IgD-negative memory B cell (primary cell): ENCODE measurements around the gene CAST. TPM values are rescaled to one million over a fixed set of nuclear protein-coding genes. Genes with fewer than 3 reads are reported as not detected.

Source experiments
- H3K27ac Mint-ChIP-seq, 3 donors: one replicate each; pipeline ENCODE4 v1.8.0; 2020 to 2022; ENCODE audit warnings: mild to moderate bottlenecking in 3 of 3, mixed read lengths in 3 of 3, moderate library complexity in 1 of 3
- H3K27me3 Mint-ChIP-seq: one replicate; pipeline ENCODE4 v1.8.0; 2021; ENCODE audit warnings: mixed read lengths
- H3K36me3 Mint-ChIP-seq: one replicate; pipeline ENCODE4 v1.8.0; 2020; ENCODE audit warnings: mild to moderate bottlenecking, mixed read lengths
- H3K4me1 Mint-ChIP-seq, 3 donors: one replicate each; pipeline ENCODE4 v1.8.0; 2020 to 2022; ENCODE audit warnings: mixed read lengths in 3 of 3, mild to moderate bottlenecking in 1 of 3
- H3K4me3 Mint-ChIP-seq, 4 donors: one replicate each; pipeline ENCODE4 v1.8.0; 2020 to 2022; ENCODE audit warnings: mild to moderate bottlenecking in 4 of 4, mixed read lengths in 4 of 4, moderate library complexity in 3 of 4
- H3K9me3 Mint-ChIP-seq, 3 donors: one replicate each; pipeline ENCODE4 v1.8.0; 2020 to 2021; ENCODE audit warnings: mixed read lengths in 3 of 3, mild to moderate bottlenecking in 1 of 3
- polyA plus RNA-seq: library from polyadenylated mRNA; unstranded; fragments of 300-500 nt; fragmentation: Illumina TruSeq; gene quantifications from one replicate; pipeline ENCODE4 v1.2.3, GENCODE V29; 2021

Gene CAST
- polyA plus RNA-seq, 1 donor from 2014 or later: 71.7 TPM

- H3K27ac Mint-ChIP-seq: peak overlapping the region in 1 of 3 donors; percentile 76
- H3K4me3 Mint-ChIP-seq: no peak overlapping the region
- H3K27me3 Mint-ChIP-seq: no peaks in the 10 kb centered on the region
- no peaks in the 10 kb centered on the region for H3K9me3 Mint-ChIP-seq
- H3K36me3 Mint-ChIP-seq: peaks cover 2% of the 10 kb centered on the region
- no peaks in the 10 kb centered on the region for H3K4me1 Mint-ChIP-seq
These were observed 85.5 kb downstream of the CAST start for GRCh38 chr5:96747720-96748119.

GRCh38 chr5:96750110-96750822, 88.1 kb downstream of the CAST start:
- Mint-ChIP-seq H3K27ac (peak overlapping the region in 1 of 3 donors; percentile 16), H3K4me3 (no peak overlapping the region), H3K4me1 (no peaks in the 10 kb centered on the region), H3K9me3 (no peaks in the 10 kb centered on the region), H3K36me3 (no peaks in the 10 kb centered on the region), H3K27me3 (no peaks in the 10 kb centered on the region)

GRCh38 chr5:96751203-96752169, 89.3 kb downstream of the CAST start:
- Mint-ChIP-seq H3K9me3 (no peaks in the 10 kb centered on the region), H3K27me3 (no peaks in the 10 kb centered on the region), H3K4me3 (peak overlapping the region in 1 of 4 donors; percentile 20), H3K27ac (peak overlapping the region in 2 of 3 donors; percentile 2 to 68), H3K36me3 (no peaks in the 10 kb centered on the region), H3K4me1 (no peaks in the 10 kb centered on the region)

- H3K36me3 Mint-ChIP-seq: no peaks in the 10 kb centered on the region
- H3K27me3 Mint-ChIP-seq: no peaks in the 10 kb centered on the region
- no peaks in the 10 kb centered on the region for H3K9me3 Mint-ChIP-seq
- H3K4me1 Mint-ChIP-seq: no peaks in the 10 kb centered on the region
- H3K27ac Mint-ChIP-seq: peak overlapping the region in 1 of 3 donors; percentile 68
- peak overlapping the region in 1 of 4 donors; percentile 20 for H3K4me3 Mint-ChIP-seq
These were observed 90.3 kb downstream of the CAST start for GRCh38 chr5:96752341-96753016.

GRCh38 chr5:96753017-96753397, 90.8 kb downstream of the CAST start:
- H3K4me3 Mint-ChIP-seq: no peak overlapping the region
- no peak overlapping the region for H3K27ac Mint-ChIP-seq
- no peaks in the 10 kb centered on the region for H3K36me3 Mint-ChIP-seq
- H3K27me3 Mint-ChIP-seq: no peaks in the 10 kb centered on the region
- no peaks in the 10 kb centered on the region for H3K9me3 Mint-ChIP-seq
- H3K4me1 Mint-ChIP-seq: no peaks in the 10 kb centered on the region

GRCh38 chr5:96753848-96754247, 91.7 kb downstream of the CAST start:
- Mint-ChIP-seq H3K4me1 (no peaks in the 10 kb centered on the region), H3K27ac (no peak overlapping the region)

GRCh38 chr5:96755851-96756250, 93.7 kb downstream of the CAST start:
- H3K4me1 Mint-ChIP-seq: no peaks in the 10 kb centered on the region
- no peak overlapping the region for H3K4me3 Mint-ChIP-seq
- H3K36me3 Mint-ChIP-seq: no peaks in the 10 kb centered on the region
- peak overlapping the region in 1 of 3 donors; percentile 5 for H3K27ac Mint-ChIP-seq
- no peaks in the 10 kb centered on the region for H3K27me3 Mint-ChIP-seq
- H3K9me3 Mint-ChIP-seq: no peaks in the 10 kb centered on the region

More at GRCh38 chr5:96753848-96754247, 91.7 kb downstream of the CAST start:
- Mint-ChIP-seq H3K9me3 (no peaks in the 10 kb centered on the region), H3K27me3 (no peaks in the 10 kb centered on the region), H3K4me3 (no peak overlapping the region), H3K36me3 (no peaks in the 10 kb centered on the region)

- Mint-ChIP-seq H3K4me3 (no peak overlapping the region), H3K4me1 (no peaks in the 10 kb centered on the region), H3K27ac (no peak overlapping the region), H3K36me3 (peaks cover 1% of the 10 kb centered on the region), H3K9me3 (no peaks in the 10 kb centered on the region), H3K27me3 (no peaks in the 10 kb centered on the region)
These were observed 94.8 kb downstream of the CAST start for GRCh38 chr5:96756985-96757384.

- H3K9me3 Mint-ChIP-seq: no peaks in the 10 kb centered on the region
- no peak overlapping the region for H3K4me3 Mint-ChIP-seq
- no peaks in the 10 kb centered on the region for H3K27me3 Mint-ChIP-seq
- no peaks in the 10 kb centered on the region for H3K4me1 Mint-ChIP-seq
- H3K27ac Mint-ChIP-seq: peak overlapping the region in 2 of 3 donors; percentile 39 to 52
- peaks cover 1% of the 10 kb centered on the region for H3K36me3 Mint-ChIP-seq
These were observed 96.4 kb downstream of the CAST start for GRCh38 chr5:96758621-96759020.

- no peak overlapping the region for H3K4me3 Mint-ChIP-seq
- no peaks in the 10 kb centered on the region for H3K9me3 Mint-ChIP-seq
- no peak overlapping the region for H3K27ac Mint-ChIP-seq
- no peaks in the 10 kb centered on the region for H3K27me3 Mint-ChIP-seq
- H3K36me3 Mint-ChIP-seq: peaks cover 3% of the 10 kb centered on the region
- H3K4me1 Mint-ChIP-seq: peaks cover 0 to 2% (median 0%) of the 10 kb centered on the region in 3 donors
These were observed 99.4 kb downstream of the CAST start for GRCh38 chr5:96761618-96762017.

- peaks cover 0 to 2% (median 0%) of the 10 kb centered on the region in 3 donors for H3K4me1 Mint-ChIP-seq
- no peak overlapping the region for H3K27ac Mint-ChIP-seq
- H3K9me3 Mint-ChIP-seq: no peaks in the 10 kb centered on the region
- no peak overlapping the region for H3K4me3 Mint-ChIP-seq
- H3K36me3 Mint-ChIP-seq: peaks cover 3% of the 10 kb centered on the region
- H3K27me3 Mint-ChIP-seq: no peaks in the 10 kb centered on the region
These were observed 100.8 kb downstream of the CAST start for GRCh38 chr5:96763026-96763425.

GRCh38 chr5:96765043-96765442, 102.9 kb downstream of the CAST start:
- H3K36me3 Mint-ChIP-seq: peaks cover 3% of the 10 kb centered on the region
- H3K9me3 Mint-ChIP-seq: no peaks in the 10 kb centered on the region
- no peaks in the 10 kb centered on the region for H3K27me3 Mint-ChIP-seq
- peaks cover 0 to 2% (median 0%) of the 10 kb centered on the region in 3 donors for H3K4me1 Mint-ChIP-seq
- peak overlapping the region in 1 of 4 donors; percentile 67 for H3K4me3 Mint-ChIP-seq
- peak overlapping the region in 1 of 3 donors; percentile 68 for H3K27ac Mint-ChIP-seq

- H3K27me3 Mint-ChIP-seq: no peaks in the 10 kb centered on the region
- no peak overlapping the region for H3K4me3 Mint-ChIP-seq
- no peaks in the 10 kb centered on the region for H3K9me3 Mint-ChIP-seq
- peaks cover 2% of the 10 kb centered on the region for H3K36me3 Mint-ChIP-seq
- peaks cover 0 to 3% (median 2%) of the 10 kb centered on the region in 3 donors for H3K4me1 Mint-ChIP-seq
- peak overlapping the region in 2 of 3 donors; percentile 27 to 81 for H3K27ac Mint-ChIP-seq
These were observed 106.6 kb downstream of the CAST start for GRCh38 chr5:96768708-96769251.

GRCh38 chr5:96771395-96771794, 109.2 kb downstream of the CAST start:
- no peak overlapping the region for H3K4me3 Mint-ChIP-seq
- H3K9me3 Mint-ChIP-seq: no peaks in the 10 kb centered on the region
- H3K36me3 Mint-ChIP-seq: no peaks in the 10 kb centered on the region

More at GRCh38 chr5:96771395-96771794, 109.2 kb downstream of the CAST start:
- no peaks in the 10 kb centered on the region for H3K27me3 Mint-ChIP-seq
- peaks cover 0 to 3% (median 0%) of the 10 kb centered on the region in 3 donors for H3K4me1 Mint-ChIP-seq
- H3K27ac Mint-ChIP-seq: peak overlapping the region in 2 of 3 donors; percentile 1 to 73
